ENCODE measurements around the gene CHTF8.
"Not testable (repeated sequence)": the region's sequence is repeated elsewhere in the genome, so short reads cannot be mapped to it uniquely, and the experiment has no call there.

The CHTF8 gene

GRCh38 chr16:69138608-69139007, 6.2 kb upstream of the CHTF8 start:
- no peak for TF ChIP-seq CTCF (IDR thresholded peaks at IDR 0.05; ENCODE audit: borderline replicate concordance, control extremely low read depth, extremely low read depth, insufficient read depth, missing control alignments)
- DNase-seq (ENCODE audit: low spot score): no peak
- in situ Hi-C loops (cut with MboI; ENCODE audit: low sequenced_read_pairs, unreplicated experiment): no loop called here

GRCh38 chr16:69133373-69133954, 1.1 kb upstream of the CHTF8 start:
- in situ Hi-C loops (cut with MboI; ENCODE audit: low sequenced_read_pairs, unreplicated experiment): no loop called here
- DNase-seq (ENCODE audit: low spot score): no peak
- no peak for TF ChIP-seq CTCF (IDR thresholded peaks at IDR 0.05; ENCODE audit: borderline replicate concordance, control extremely low read depth, extremely low read depth, insufficient read depth, missing control alignments)

- DNase-seq (ENCODE audit: low spot score): peak; percentile 95
- in situ Hi-C loops (cut with MboI; ENCODE audit: low sequenced_read_pairs, unreplicated experiment): no loop called here
- no peak for TF ChIP-seq CTCF (IDR thresholded peaks at IDR 0.05; ENCODE audit: borderline replicate concordance, control extremely low read depth, extremely low read depth, insufficient read depth, missing control alignments)
These were observed 457 bp downstream of the CHTF8 start for GRCh38 chr16:69131839-69132423.

- in situ Hi-C loops (cut with MboI; ENCODE audit: low sequenced_read_pairs, unreplicated experiment): no loop called here
- peak; percentile 56 for DNase-seq (ENCODE audit: low spot score)
- no peak for TF ChIP-seq CTCF (IDR thresholded peaks at IDR 0.05; ENCODE audit: borderline replicate concordance, control extremely low read depth, extremely low read depth, insufficient read depth, missing control alignments)
These were observed 1.1 kb downstream of the CHTF8 start for GRCh38 chr16:69131167-69131838.

GRCh38 chr16:69130461-69130860, 1.9 kb downstream of the CHTF8 start:
- in situ Hi-C loops (cut with MboI; ENCODE audit: low sequenced_read_pairs, unreplicated experiment): no loop called here
- DNase-seq (ENCODE audit: low spot score): no peak
- no peak for TF ChIP-seq CTCF (IDR thresholded peaks at IDR 0.05; ENCODE audit: borderline replicate concordance, control extremely low read depth, extremely low read depth, insufficient read depth, missing control alignments)

- in situ Hi-C loops (cut with MboI; ENCODE audit: low sequenced_read_pairs, unreplicated experiment): no loop called here
- no peak for TF ChIP-seq CTCF (IDR thresholded peaks at IDR 0.05; ENCODE audit: borderline replicate concordance, control extremely low read depth, extremely low read depth, insufficient read depth, missing control alignments)
- no peak for DNase-seq (ENCODE audit: low spot score)
These were observed 4.3 kb downstream of the CHTF8 start for GRCh38 chr16:69127966-69128510.

- DNase-seq (ENCODE audit: low spot score); in situ Hi-C loops (cut with MboI; ENCODE audit: low sequenced_read_pairs, unreplicated experiment): not testable (repeated sequence)
These were observed 5.6 kb downstream of the CHTF8 start for GRCh38 chr16:69126801-69127200.

All from GM13976 (cell line).